ENCODE results near the gene COX6A1. TPM values are rescaled to one million over a fixed set of nuclear protein-coding genes. Genes with fewer than 3 reads are reported as not detected.
"Not testable (repeated sequence)": the region's sequence is repeated elsewhere in the genome, so short reads cannot be mapped to it uniquely, and the experiment has no call there.

The COX6A1 gene
- total RNA-seq, 1 donor from 2014 or later: 362 TPM

GRCh38 chr12:120445911-120446843 is 8.3 kb downstream of the COX6A1 start, which contains the start of the genes GATC and TRIAP1:
GATC (plus strand) TSS chr12:120446444; CDS start chr12:120446481, 37 bp downstream.
TRIAP1 (minus strand) TSS chr12:120446384; CDS start chr12:120446372, 12 bp downstream.
- H3K4me1 Mint-ChIP-seq: peaks cover 29% of the 10 kb centered on the region
- no peaks in the 10 kb centered on the region for H3K9me3 Mint-ChIP-seq
- DNase-seq: peak; percentile 97
- intact Hi-C loops (cut with micrococcal nuclease): loop anchor here (1.0 to 2.0 kb wide), 4 partner anchors 9 to 89 kb away; partner anchors contain the start of genes DYNLL1, RNF10 and SRSF9
- H3K27me3 Mint-ChIP-seq: peaks cover 2% of the 10 kb centered on the region
- H3K27ac Mint-ChIP-seq: peak within 1 kb of the TSS; percentile 100
- peak within 1 kb of the TSS; percentile 99 for H3K4me3 Mint-ChIP-seq
- peaks cover 59% of the 10 kb centered on the region for H3K36me3 Mint-ChIP-seq (ENCODE audit: low read depth)

GRCh38 chr12:120446844-120447178 is 8.9 kb downstream of the COX6A1 start:
- not testable (repeated sequence) for H3K9me3 Mint-ChIP-seq, DNase-seq, H3K27me3 Mint-ChIP-seq
- H3K36me3 Mint-ChIP-seq (ENCODE audit: low read depth): peaks cover 54% of the 10 kb centered on the region
- H3K4me1 Mint-ChIP-seq: peaks cover 29% of the 10 kb centered on the region
- peak overlapping the region; percentile 99 for H3K4me3 Mint-ChIP-seq
- intact Hi-C loops (cut with micrococcal nuclease): loop anchor here (1.0 to 2.0 kb wide), 4 partner anchors 10 to 88 kb away; partner anchors contain the start of genes DYNLL1, RNF10 and SRSF9
- peak overlapping the region; percentile 100 for H3K27ac Mint-ChIP-seq

GRCh38 chr12:120447992-120448391 is 10.1 kb downstream of the COX6A1 start:
- H3K9me3 Mint-ChIP-seq: no peaks in the 10 kb centered on the region

GRCh38 chr12:120452524-120452923 is 14.6 kb downstream of the COX6A1 start:
- H3K9me3 Mint-ChIP-seq; DNase-seq; intact Hi-C loops (cut with micrococcal nuclease); H3K27me3 Mint-ChIP-seq; H3K27ac Mint-ChIP-seq; H3K4me3 Mint-ChIP-seq: not testable (repeated sequence)
- peaks cover 10% of the 10 kb centered on the region for H3K4me1 Mint-ChIP-seq
- peaks cover 51% of the 10 kb centered on the region for H3K36me3 Mint-ChIP-seq (ENCODE audit: low read depth)

More at GRCh38 chr12:120447992-120448391, 10.1 kb downstream of the COX6A1 start:
- peak overlapping the region; percentile 100 for H3K27ac Mint-ChIP-seq
- peaks cover 27% of the 10 kb centered on the region for H3K4me1 Mint-ChIP-seq
- peaks cover 2% of the 10 kb centered on the region for H3K27me3 Mint-ChIP-seq
- no peak for DNase-seq
- H3K4me3 Mint-ChIP-seq: peak overlapping the region; percentile 99
- intact Hi-C loops (cut with micrococcal nuclease): loop anchor here (2.0 kb wide), 3 partner anchors 21 to 87 kb away; partner anchors contain the start of genes DYNLL1, RNF10 and SRSF9
- H3K36me3 Mint-ChIP-seq (ENCODE audit: low read depth): peaks cover 55% of the 10 kb centered on the region

- intact Hi-C loops (cut with micrococcal nuclease): no loop called here
- Mint-ChIP-seq H3K36me3 (ENCODE audit: low read depth) (peaks cover 49% of the 10 kb centered on the region), H3K9me3 (no peaks in the 10 kb centered on the region), H3K27me3 (no peaks in the 10 kb centered on the region), H3K27ac (no peak overlapping the region), H3K4me3 (no peak overlapping the region), H3K4me1 (peaks cover 5% of the 10 kb centered on the region)
- no peak for DNase-seq
Measured at GRCh38 chr12:120453060-120453750, 15.3 kb downstream of the COX6A1 start.

- H3K27me3 Mint-ChIP-seq: no peaks in the 10 kb centered on the region
- no peaks in the 10 kb centered on the region for H3K9me3 Mint-ChIP-seq
- no peak overlapping the region for H3K4me3 Mint-ChIP-seq
- no peak overlapping the region for H3K27ac Mint-ChIP-seq
- intact Hi-C loops (cut with micrococcal nuclease): no loop called here
- H3K4me1 Mint-ChIP-seq: peaks cover 5% of the 10 kb centered on the region
- DNase-seq: peak; percentile 74
- peaks cover 52% of the 10 kb centered on the region for H3K36me3 Mint-ChIP-seq (ENCODE audit: low read depth)
Measured at GRCh38 chr12:120453977-120454376, 16.1 kb downstream of the COX6A1 start.

- no peak for DNase-seq
- peaks cover 2% of the 10 kb centered on the region for H3K4me1 Mint-ChIP-seq
- no peaks in the 10 kb centered on the region for H3K9me3 Mint-ChIP-seq
- H3K27ac Mint-ChIP-seq: no peak overlapping the region
- no peak overlapping the region for H3K4me3 Mint-ChIP-seq
- H3K27me3 Mint-ChIP-seq: no peaks in the 10 kb centered on the region
- intact Hi-C loops (cut with micrococcal nuclease): no loop called here
- H3K36me3 Mint-ChIP-seq (ENCODE audit: low read depth): peaks cover 53% of the 10 kb centered on the region
Measured at GRCh38 chr12:120455302-120455701, 17.4 kb downstream of the COX6A1 start.

GRCh38 chr12:120457133-120457532 is 19.2 kb downstream of the COX6A1 start:
- peaks cover 54% of the 10 kb centered on the region for H3K36me3 Mint-ChIP-seq (ENCODE audit: low read depth)
- no peaks in the 10 kb centered on the region for H3K27me3 Mint-ChIP-seq
- no peak overlapping the region for H3K27ac Mint-ChIP-seq
- H3K4me1 Mint-ChIP-seq: peaks cover 2% of the 10 kb centered on the region
- H3K9me3 Mint-ChIP-seq: no peaks in the 10 kb centered on the region
- no peak overlapping the region for H3K4me3 Mint-ChIP-seq
- intact Hi-C loops (cut with micrococcal nuclease): no loop called here
- DNase-seq: no peak

- H3K9me3 Mint-ChIP-seq: no peaks in the 10 kb centered on the region
- no peak overlapping the region for H3K4me3 Mint-ChIP-seq
- no peak for DNase-seq
- peaks cover 74% of the 10 kb centered on the region for H3K36me3 Mint-ChIP-seq (ENCODE audit: low read depth)
- H3K4me1 Mint-ChIP-seq: peaks cover 3% of the 10 kb centered on the region
- no peak overlapping the region for H3K27ac Mint-ChIP-seq
- intact Hi-C loops (cut with micrococcal nuclease): no loop called here
- no peaks in the 10 kb centered on the region for H3K27me3 Mint-ChIP-seq
Measured at GRCh38 chr12:120460157-120460556, 22.2 kb downstream of the COX6A1 start.

- peaks cover 69% of the 10 kb centered on the region for H3K36me3 Mint-ChIP-seq (ENCODE audit: low read depth)
- H3K27me3 Mint-ChIP-seq: no peaks in the 10 kb centered on the region
- H3K27ac Mint-ChIP-seq: no peak overlapping the region
Measured at GRCh38 chr12:120462099-120462640, 24.3 kb downstream of the COX6A1 start.

GRCh38 chr12:120463712-120464111 is 25.8 kb downstream of the COX6A1 start:
- H3K27me3 Mint-ChIP-seq: no peaks in the 10 kb centered on the region
- peaks cover 69% of the 10 kb centered on the region for H3K36me3 Mint-ChIP-seq (ENCODE audit: low read depth)
- H3K4me1 Mint-ChIP-seq: peaks cover 22% of the 10 kb centered on the region
- H3K27ac Mint-ChIP-seq: no peak overlapping the region
- H3K9me3 Mint-ChIP-seq: no peaks in the 10 kb centered on the region
- no peak for DNase-seq
- intact Hi-C loops (cut with micrococcal nuclease): no loop called here
- H3K4me3 Mint-ChIP-seq: no peak overlapping the region

More at GRCh38 chr12:120462099-120462640, 24.3 kb downstream of the COX6A1 start:
- DNase-seq: no peak
- no peak overlapping the region for H3K4me3 Mint-ChIP-seq
- peaks cover 13% of the 10 kb centered on the region for H3K4me1 Mint-ChIP-seq
- intact Hi-C loops (cut with micrococcal nuclease): no loop called here
- no peaks in the 10 kb centered on the region for H3K9me3 Mint-ChIP-seq

- Mint-ChIP-seq H3K4me3 (no peak overlapping the region), H3K9me3 (no peaks in the 10 kb centered on the region), H3K27ac (no peak overlapping the region), H3K36me3 (ENCODE audit: low read depth) (peaks cover 54% of the 10 kb centered on the region), H3K4me1 (peaks cover 26% of the 10 kb centered on the region), H3K27me3 (no peaks in the 10 kb centered on the region)
- no peak for DNase-seq
- intact Hi-C loops (cut with micrococcal nuclease): no loop called here
Measured at GRCh38 chr12:120465756-120466155, 27.8 kb downstream of the COX6A1 start.

GRCh38 chr12:120466560-120467315 is 28.8 kb downstream of the COX6A1 start:
- peak overlapping the region; percentile 9 for H3K4me3 Mint-ChIP-seq
- peaks cover 50% of the 10 kb centered on the region for H3K36me3 Mint-ChIP-seq (ENCODE audit: low read depth)
- H3K27ac Mint-ChIP-seq: no peak overlapping the region
- DNase-seq: peak; percentile 83
- intact Hi-C loops (cut with micrococcal nuclease): no loop called here
- H3K27me3 Mint-ChIP-seq: no peaks in the 10 kb centered on the region
- H3K4me1 Mint-ChIP-seq: peaks cover 29% of the 10 kb centered on the region
- H3K9me3 Mint-ChIP-seq: no peaks in the 10 kb centered on the region
